ENCODE results near the gene FUCA1.

DNA sequence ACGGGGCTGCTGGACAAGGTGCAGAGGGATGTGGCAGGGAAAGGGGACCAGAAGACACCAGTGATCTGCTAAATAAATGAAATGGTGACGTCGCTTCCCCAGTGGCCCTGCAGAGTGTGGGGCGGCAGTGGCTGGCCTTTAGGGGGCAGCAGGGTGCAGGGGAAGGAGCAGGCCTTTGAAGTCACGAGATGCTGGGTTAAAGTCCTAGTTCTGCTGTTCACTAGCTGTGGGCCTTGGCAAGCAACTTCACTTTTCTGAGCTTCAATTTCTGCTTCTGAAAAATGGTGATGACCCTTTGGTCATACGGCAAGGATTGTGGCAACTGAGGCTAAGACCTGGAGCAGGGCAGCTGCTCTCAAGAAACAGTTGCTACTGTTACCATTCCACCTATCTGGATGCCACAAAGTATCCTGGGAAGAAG lies 58.3 kb downstream of the FUCA1 start:
- TF ChIP-seq, protein P1, sequence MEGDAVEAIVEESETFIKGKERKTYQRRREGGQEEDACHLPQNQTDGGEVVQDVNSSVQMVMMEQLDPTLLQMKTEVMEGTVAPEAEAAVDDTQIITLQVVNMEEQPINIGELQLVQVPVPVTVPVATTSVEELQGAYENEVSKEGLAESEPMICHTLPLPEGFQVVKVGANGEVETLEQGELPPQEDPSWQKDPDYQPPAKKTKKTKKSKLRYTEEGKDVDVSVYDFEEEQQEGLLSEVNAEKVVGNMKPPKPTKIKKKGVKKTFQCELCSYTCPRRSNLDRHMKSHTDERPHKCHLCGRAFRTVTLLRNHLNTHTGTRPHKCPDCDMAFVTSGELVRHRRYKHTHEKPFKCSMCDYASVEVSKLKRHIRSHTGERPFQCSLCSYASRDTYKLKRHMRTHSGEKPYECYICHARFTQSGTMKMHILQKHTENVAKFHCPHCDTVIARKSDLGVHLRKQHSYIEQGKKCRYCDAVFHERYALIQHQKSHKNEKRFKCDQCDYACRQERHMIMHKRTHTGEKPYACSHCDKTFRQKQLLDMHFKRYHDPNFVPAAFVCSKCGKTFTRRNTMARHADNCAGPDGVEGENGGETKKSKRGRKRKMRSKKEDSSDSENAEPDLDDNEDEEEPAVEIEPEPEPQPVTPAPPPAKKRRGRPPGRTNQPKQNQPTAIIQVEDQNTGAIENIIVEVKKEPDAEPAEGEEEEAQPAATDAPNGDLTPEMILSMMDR (conservative IDR thresholded peaks at IDR 0.05), result peak; percentile 68
- no peak for TF ChIP-seq EZH2 (IDR thresholded peaks at IDR 0.05; ENCODE audit: low read depth)

All from PC-9 (cell line).